Motor neuron (in vitro differentiated cells): Measurements from ENCODE around the gene RAB3B. TPM values are rescaled to one million over a fixed set of nuclear protein-coding genes. Genes with fewer than 3 reads are reported as not detected.
A peak's percentile ranks its signal among the peaks of the same experiment; 100 is the strongest.

Source experiments
- ATAC-seq, 8 experiments: fragments of 200-7000 bp; cut with Tn5 transposase; replicated peaks in 6 of 8; 2 replicates each; pipeline ENCODE4 v1.8.0; 2021; ENCODE audit warnings: mild to moderate bottlenecking in 8 of 8, moderate library complexity in 8 of 8
- H3K27ac ChIP-seq, 2 donors: fragments of 250-450 bp; sonication (Bioruptor Pico); 2 replicates each; pipeline ENCODE4 v1.9.0; 2021; ENCODE audit warnings: antibody characterized with exemption in 2 of 2, mild to moderate bottlenecking in 2 of 2, moderate library complexity in 1 of 2
- H3K4me1 ChIP-seq, 2 donors: fragments of 250-450 bp; sonication (Bioruptor Pico); replicated peaks in 1 of 2; 2 replicates each; pipeline ENCODE4 v1.6.1; 2021; ENCODE audit warnings: antibody characterized with exemption in 2 of 2, mild to moderate bottlenecking in 2 of 2, moderate library complexity in 1 of 2
- H3K4me3 ChIP-seq, 5 donors: fragments of 250-450 bp; sonication (Bioruptor Pico); 2 replicates each; pipeline ENCODE4 v1.9.0; 2021; ENCODE audit warnings: antibody characterized with exemption in 5 of 5, mild to moderate bottlenecking in 5 of 5, moderate library complexity in 4 of 5
- WGBS, 10 experiments: fragments of 450-650 bp; shearing (Covaris generic); methylation state at CpG; one replicate each; pipeline ENCODE4 v1.0.0; 2022; 5-methylcytosine and 5-hydroxymethylcytosine counted together
- in situ Hi-C, 9 experiments: fragments of 400-800 bp; cut with MboI; loops; one replicate each; pipeline ENCODE4 v1.15.0; 2021; ENCODE audit warnings: low sequenced_read_pairs in 9 of 9, low pct_unique_long_range_greater_than_20kb in 2 of 9; ENCODE audit not compliant: unreplicated experiment in 9 of 9
- total RNA-seq, 8 experiments: library from RNA; unstranded; fragments of 300-600 nt; gene quantifications; 2 replicates each; pipeline versions ENCODE4 v1.2.3 to v1.2.4, GENCODE V29; 2022

The RAB3B gene
- total RNA-seq, 8 experiments from 2014 or later = 0.10 to 36.5 (median 15.9) TPM

- WGBS, 10 experiments = 24 to 100% (median 86%) methylated on average over 2 to 5 of the region's 5 CpGs; no CpG with 5 or more reads in 2 of the 10 experiments
- Histone ChIP-seq H3K4me3 (no peak overlapping the region), H3K4me1 (peaks cover 37 to 47% of the 10 kb centered on the region in 2 donors), H3K27ac (no peak overlapping the region)
- in situ Hi-C loops = loop anchor here in 1 of 9 experiments (25.0 kb wide), 1 partner anchor 92 kb away; no protein-coding TSS in a partner anchor
- ATAC-seq = no peak
These were observed 70.4 kb downstream of the RAB3B start for GRCh38 chr1:51920130-51920529.

GRCh38 chr1:51919684-51920083, 70.8 kb downstream of the RAB3B start:
- Histone ChIP-seq H3K4me3 (no peak overlapping the region), H3K4me1 (peaks cover 37 to 49% of the 10 kb centered on the region in 2 donors), H3K27ac (no peak overlapping the region)
- in situ Hi-C loops = loop anchor here in 1 of 9 experiments (25.0 kb wide), 1 partner anchor 93 kb away; no protein-coding TSS in a partner anchor
- peak in 2 of 8 experiments; percentile 16 to 23 for ATAC-seq
- WGBS, 10 experiments = 0 to 100% (median 85%) methylated on average over 1 to 10 of the region's 10 CpGs; no CpG with 5 or more reads in 3 of the 10 experiments

DNA sequence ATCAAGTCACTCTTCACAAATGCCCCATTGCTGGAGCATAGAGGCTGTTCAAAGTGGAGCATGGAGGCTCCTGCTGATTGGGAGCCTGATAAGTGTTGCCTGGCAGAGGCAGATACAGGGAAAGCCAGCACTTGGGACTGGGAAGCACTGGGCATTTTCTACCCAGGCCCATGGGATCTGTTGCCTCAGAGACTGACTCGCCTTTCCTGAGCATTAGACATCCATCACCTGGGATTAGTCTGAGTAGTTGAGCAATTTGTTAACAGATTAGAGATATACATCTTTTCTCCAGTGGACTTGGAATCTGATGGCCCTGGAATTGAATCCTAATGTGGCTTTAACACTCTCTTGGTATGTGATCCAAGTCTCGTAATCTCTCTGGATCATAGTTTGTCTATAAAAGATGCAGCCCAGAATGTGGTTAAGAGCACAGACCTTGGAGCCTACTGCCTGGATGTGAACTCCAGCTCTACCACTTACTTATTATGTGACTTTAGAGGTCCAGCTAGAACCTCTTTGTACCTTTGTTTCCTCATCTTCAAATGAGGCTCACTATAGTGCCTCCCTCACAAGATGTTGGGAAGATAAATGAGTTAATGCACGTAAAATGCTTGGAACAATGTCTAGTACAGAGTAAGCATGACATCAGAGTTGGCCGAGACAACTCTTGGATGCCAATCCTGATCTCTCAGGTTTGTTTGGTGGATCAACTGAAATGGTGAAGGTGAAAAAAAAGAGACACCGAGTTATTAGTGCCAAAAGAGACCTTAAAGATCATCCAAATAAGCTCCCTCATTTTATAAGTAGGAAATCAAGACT, 73.7 kb downstream of the RAB3B start:
- Histone ChIP-seq H3K27ac (peak overlapping the region; percentile 23 to 42), H3K4me1 (peaks cover 33 to 44% of the 10 kb centered on the region in 2 donors), H3K4me3 (no peak overlapping the region)
- in situ Hi-C loops = loop anchor here in 1 of 9 experiments (25.0 kb wide), 1 partner anchor 96 kb away; no protein-coding TSS in a partner anchor
- peak in 4 of 8 experiments; percentile 6 to 14 (median 12) for ATAC-seq
- 7 to 100% (median 38%) methylated on average over 1 to 5 of the region's 5 CpGs; no CpG with 5 or more reads in 1 of the 10 experiments for WGBS, 10 experiments

- ATAC-seq = peak in 5 of 8 experiments; percentile 94 to 99 (median 98)
- peaks cover 31 to 37% of the 10 kb centered on the region in 2 donors for H3K4me1 ChIP-seq
- in situ Hi-C loops = loop anchor here in 1 of 9 experiments (25.0 kb wide), 1 partner anchor 96 kb away; no protein-coding TSS in a partner anchor
- H3K4me3 ChIP-seq = no peak overlapping the region
- WGBS, 10 experiments = 0 to 87% (median 66%) methylated on average over 1 to 3 of the region's 3 CpGs; no CpG with 5 or more reads in 2 of the 10 experiments
- H3K27ac ChIP-seq = peak overlapping the region; percentile 23 to 42
These were observed 74.5 kb downstream of the RAB3B start for GRCh38 chr1:51915951-51916350.

- Histone ChIP-seq H3K4me1 (peaks cover 15 to 27% of the 10 kb centered on the region in 2 donors), H3K4me3 (no peak overlapping the region), H3K27ac (no peak overlapping the region)
- in situ Hi-C loops = loop anchor here in 1 of 9 experiments (25.0 kb wide), 1 partner anchor 99 kb away; no protein-coding TSS in a partner anchor
- ATAC-seq = no peak
- WGBS, 10 experiments = 69 to 94% (median 88%) methylated on average over 1 to 7 of the region's 7 CpGs
These were observed 77.6 kb downstream of the RAB3B start for GRCh38 chr1:51912881-51913280.

GRCh38 chr1:51910221-51911000, 80.1 kb downstream of the RAB3B start:
- 47 to 96% (median 88%) methylated on average over 3 to 4 of the region's 4 CpGs; no CpG with 5 or more reads in 2 of the 10 experiments for WGBS, 10 experiments
- Histone ChIP-seq H3K4me3 (no peak overlapping the region), H3K27ac (no peak overlapping the region), H3K4me1 (peaks cover 7 to 9% of the 10 kb centered on the region in 2 donors)
- in situ Hi-C loops = loop anchor here in 1 of 9 experiments (25.0 kb wide), 1 partner anchor 102 kb away; no protein-coding TSS in a partner anchor
- no peak for ATAC-seq

DNA sequence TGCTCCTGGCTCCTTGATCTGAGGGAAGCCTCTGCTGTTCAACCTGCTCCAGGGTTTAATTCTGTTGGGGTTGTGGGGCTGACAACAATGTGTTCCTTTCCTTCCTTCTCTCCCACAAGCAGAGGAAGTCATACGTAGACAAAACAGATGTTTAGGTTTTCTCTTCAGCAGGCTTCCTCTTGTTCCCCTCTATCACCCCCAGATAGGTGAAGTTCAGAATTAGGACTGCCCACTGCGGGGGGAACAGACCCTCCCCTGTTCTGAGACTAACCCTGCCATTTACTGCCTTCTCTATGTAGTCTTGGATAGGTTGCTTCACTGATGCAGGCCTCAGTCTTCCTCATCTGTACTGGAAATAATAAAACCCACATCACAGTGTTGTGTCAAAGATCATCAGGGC, 82.0 kb downstream of the RAB3B start:
- no peak overlapping the region for H3K4me3 ChIP-seq
- in situ Hi-C loops = loop anchor here in 4 of 9 experiments (10.0 to 25.0 kb wide), 2 partner anchors 86 to 104 kb away; partner anchors contain the start of gene RAB3B (in 3 of the 4)
- ATAC-seq = no peak
- no peak overlapping the region for H3K27ac ChIP-seq
- H3K4me1 ChIP-seq = peaks cover 5 to 6% of the 10 kb centered on the region in 2 donors
- 0 to 100% (median 66%) methylated on average over 1 to 2 of the region's 2 CpGs; no CpG with 5 or more reads in 4 of the 10 experiments for WGBS, 10 experiments

- in situ Hi-C loops = loop anchor here in 4 of 9 experiments (10.0 to 25.0 kb wide), 2 partner anchors 88 to 105 kb away; partner anchors contain the start of gene RAB3B (in 3 of the 4)
- 0 to 100% (median 33%) methylated on average over 1 to 4 of the region's 4 CpGs; no CpG with 5 or more reads in 1 of the 10 experiments for WGBS, 10 experiments
These were observed 83.3 kb downstream of the RAB3B start for GRCh38 chr1:51907079-51907702.

DNA sequence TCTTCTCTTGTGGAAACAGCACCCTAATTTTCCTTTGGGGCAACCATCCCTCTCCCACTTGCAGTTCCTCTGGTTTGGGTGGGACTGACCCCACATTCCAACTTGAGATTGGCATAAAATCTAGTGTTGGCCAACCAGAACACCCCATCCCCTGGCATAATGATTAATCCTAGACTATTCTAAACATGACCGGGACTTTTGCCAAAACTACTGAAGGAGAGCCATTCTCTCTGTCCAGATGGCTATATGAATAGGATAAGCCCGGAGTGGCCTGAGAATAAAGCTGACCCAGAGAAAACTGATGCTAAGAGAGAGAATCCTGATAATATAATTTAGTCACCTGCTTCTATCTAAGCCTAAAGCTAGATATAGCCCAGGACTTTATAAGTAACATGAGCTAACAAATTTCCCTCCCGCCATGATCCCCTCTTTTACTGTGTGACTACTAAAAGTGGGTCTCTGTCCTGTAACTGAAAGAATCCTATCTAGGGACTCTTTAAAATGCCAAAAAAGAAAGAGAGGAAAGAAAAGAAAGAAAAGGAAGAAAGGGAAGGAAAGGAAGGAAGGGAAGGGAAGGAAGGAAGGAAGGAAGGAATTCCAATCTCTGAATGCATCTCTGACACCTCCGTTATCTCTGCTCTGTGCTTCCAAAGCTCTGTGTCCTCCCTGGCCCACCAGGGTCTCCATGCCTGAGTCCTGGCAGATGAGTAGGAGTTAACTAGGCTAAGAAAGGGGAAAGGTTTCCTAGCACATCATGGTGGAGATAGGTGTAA, 84.0 kb downstream of the RAB3B start:
- in situ Hi-C loops = loop anchor here in 4 of 9 experiments (10.0 to 25.0 kb wide), 2 partner anchors 88 to 106 kb away; partner anchors contain the start of gene RAB3B (in 3 of the 4)
- Histone ChIP-seq H3K4me1 (peaks cover 5 to 6% of the 10 kb centered on the region in 2 donors), H3K4me3 (no peak overlapping the region), H3K27ac (no peak overlapping the region)
- ATAC-seq = peak in 3 of 8 experiments; percentile 41 to 71 (median 58)
- 0 to 100% (median 75%) methylated on average over 1 to 4 of the region's 4 CpGs for WGBS, 10 experiments

More at GRCh38 chr1:51907079-51907702, 83.3 kb downstream of the RAB3B start:
- peak in 4 of 8 experiments; percentile 20 to 48 (median 34) for ATAC-seq
- Histone ChIP-seq H3K27ac (no peak overlapping the region), H3K4me1 (peaks cover 5 to 6% of the 10 kb centered on the region in 2 donors), H3K4me3 (no peak overlapping the region)

DNA sequence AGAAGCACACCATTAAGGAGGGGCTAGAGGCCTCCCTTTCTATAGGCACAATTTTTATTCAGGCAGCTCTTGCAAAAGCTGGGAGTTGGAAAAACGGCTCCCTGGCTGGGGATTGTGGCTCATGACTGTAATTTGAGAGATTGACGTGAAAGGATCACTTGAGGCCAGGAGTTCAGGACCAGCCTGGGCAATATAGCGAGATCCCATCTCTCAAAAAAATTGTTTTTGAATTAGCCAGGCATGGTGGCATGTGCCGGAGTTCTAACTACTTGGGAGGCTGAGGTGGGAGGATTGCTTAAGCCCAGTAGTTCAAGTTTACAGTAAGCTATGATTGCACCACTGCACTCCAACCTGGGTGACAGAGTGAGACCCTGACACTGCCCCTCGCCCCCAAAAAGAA, 88.0 kb downstream of the RAB3B start:
- Histone ChIP-seq H3K27ac (no peak overlapping the region), H3K4me1 (peaks cover 14 to 18% of the 10 kb centered on the region in 2 donors), H3K4me3 (no peak overlapping the region)
- in situ Hi-C loops = loop anchor here in 4 of 9 experiments (10.0 to 25.0 kb wide), 2 partner anchors 92 to 110 kb away; partner anchors contain the start of gene RAB3B (in 3 of the 4)
- WGBS, 10 experiments = 74 to 100% (median 80%) methylated on average over 1 to 5 of the region's 5 CpGs; no CpG with 5 or more reads in 2 of the 10 experiments
- ATAC-seq = no peak

DNA sequence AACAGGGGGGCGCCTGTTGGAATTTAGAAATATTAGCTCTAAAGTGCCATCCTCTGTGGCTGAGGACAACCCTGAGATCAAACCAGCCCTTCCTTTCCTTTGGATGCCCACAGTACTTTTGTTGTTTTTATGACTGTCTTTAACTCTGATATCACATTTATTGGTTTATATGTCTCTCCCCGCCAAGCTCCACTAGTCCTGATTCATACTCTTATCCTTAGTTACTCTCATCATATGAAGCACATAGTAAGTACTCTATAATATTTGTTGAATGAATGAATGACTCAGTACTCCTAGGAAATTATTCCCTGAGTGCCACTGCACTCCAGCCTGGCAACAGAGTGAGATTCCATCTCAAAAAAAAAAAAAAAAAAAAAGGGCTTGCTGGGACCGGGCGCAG, 89.3 kb downstream of the RAB3B start:
- in situ Hi-C loops = loop anchor here in 4 of 9 experiments (10.0 to 25.0 kb wide), 2 partner anchors 94 to 111 kb away; partner anchors contain the start of gene RAB3B (in 3 of the 4)

More for the DNA sequence above, 89.3 kb downstream of the RAB3B start:
- Histone ChIP-seq H3K4me1 (peaks cover 10 to 13% of the 10 kb centered on the region in 2 donors), H3K4me3 (no peak overlapping the region), H3K27ac (no peak overlapping the region)
- 90 to 100% (median 94%) methylated on average over 1 to 4 of the region's 4 CpGs; no CpG with 5 or more reads in 3 of the 10 experiments for WGBS, 10 experiments
- no peak for ATAC-seq
